CD4-positive, alpha-beta T cell treated with Interleukin-21 for 1 hour (primary cell): ENCODE results near the gene JAZF1.

Source experiments
- DNase-seq: peaks from one replicate; pipeline ENCODE4 v3.0.0-alpha.2; 2020

Gene JAZF1

GRCh38 chr7:28133872-28134271, 46.7 kb downstream of the JAZF1 start:
- no peak for DNase-seq

DNA sequence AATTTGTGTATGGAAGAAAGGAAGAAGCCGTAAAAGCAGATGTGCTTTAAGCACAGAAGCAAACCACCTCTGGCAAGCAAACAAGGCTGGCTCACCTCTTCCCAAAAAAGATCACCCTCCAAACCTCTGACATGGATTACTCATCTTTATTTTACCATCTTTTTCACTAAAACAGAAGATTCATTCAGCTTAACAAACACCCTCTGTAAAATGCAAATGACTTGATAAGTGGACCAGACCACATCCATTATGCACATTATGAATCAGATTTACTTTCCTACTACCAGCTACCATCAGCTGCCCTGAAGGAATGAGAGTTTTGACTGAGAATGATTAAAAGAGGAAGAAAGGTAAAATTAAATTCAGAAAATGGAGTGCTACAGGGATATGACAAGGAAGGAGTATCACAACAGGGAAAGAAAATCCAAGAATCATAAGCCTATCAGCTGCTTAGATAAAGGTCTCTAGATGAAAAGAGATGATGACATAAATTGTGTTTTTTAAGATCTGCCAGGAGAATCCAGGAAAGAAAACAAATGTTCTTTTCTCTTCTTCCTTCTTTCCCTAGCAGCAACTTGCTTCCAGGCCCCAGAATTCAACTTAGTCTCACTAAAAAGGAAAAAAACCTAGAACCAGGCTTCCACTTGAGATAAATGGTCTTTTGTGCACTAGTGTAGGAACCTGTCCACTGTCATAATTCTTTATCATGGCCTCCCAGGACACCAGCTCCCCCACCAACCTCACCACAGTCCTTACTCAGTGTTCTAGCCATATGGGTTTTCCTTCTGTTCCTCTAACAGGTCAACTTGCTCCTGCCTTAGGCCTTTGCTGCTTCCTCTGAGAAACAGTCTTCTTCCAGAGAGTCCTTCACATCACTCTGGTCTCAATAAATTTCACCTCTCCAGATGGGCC, 47.4 kb downstream of the JAZF1 start:
- no peak for DNase-seq

- DNase-seq, result no peak
These were observed 50.3 kb downstream of the JAZF1 start for GRCh38 chr7:28130277-28130676.

DNA sequence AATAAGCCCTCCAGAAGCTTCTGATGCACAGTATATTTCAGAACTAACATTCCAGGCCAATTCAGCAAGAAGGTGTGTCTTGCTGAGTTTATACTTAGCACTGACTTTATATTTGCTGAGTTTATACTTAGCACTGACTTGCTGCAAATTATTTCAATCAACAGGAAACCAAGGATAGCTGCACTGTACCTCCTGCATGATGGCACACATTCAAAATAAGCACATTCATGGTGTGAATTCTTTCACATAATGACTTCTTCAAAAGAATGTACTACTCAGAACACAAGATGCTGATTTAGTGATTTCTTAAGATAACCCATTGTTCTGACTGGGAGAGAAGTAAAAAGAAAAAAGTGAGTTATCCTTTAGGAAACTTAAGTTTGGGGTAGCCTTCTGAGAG, 52.0 kb downstream of the JAZF1 start:
- no peak for DNase-seq

- DNase-seq, result no peak
These were observed 54.1 kb downstream of the JAZF1 start for GRCh38 chr7:28126410-28127041.

DNA sequence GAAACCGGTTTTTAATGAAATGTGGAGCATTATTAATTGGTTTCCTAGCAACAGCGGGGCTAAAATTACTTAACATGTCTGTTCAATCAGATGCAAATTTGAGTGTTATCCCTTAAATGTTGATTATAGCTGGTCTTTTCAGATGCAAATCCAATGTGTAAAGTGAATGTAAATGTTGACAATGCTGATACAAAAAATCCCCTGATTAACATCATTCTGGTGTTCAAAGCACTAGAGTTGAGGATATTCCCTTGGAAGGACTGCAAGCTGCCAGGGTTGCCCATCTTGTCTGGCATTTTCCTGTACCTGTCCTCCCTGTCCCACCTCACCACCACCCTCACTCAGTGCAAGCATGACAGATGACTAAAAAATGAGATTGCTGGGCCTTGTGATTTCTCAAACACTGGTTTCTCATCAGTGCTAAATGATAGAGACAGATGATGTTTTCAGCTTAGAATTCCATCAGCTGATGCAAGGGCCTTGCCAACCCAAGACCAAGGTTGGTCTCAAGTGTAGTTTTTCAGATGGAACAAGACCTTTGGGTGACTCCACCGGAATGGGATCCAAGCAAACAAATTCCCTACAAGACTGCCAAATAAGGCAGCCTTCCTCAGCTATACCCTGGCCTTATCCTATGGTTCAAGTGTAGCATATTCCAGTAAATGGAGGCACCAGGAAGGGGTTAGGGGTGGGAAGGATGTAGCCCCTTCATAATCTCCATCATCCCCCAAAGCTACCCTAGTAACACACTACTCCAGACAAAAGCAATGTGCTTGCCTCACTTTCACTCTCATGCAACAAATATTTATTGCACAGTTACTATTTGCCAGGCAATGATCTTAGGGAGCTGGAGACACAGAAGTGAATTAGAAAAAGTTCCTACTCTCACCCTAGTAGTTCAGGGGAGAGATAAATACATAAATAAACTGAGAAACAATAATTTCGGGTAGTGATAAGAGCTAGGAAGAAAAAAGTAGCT, 54.9 kb downstream of the JAZF1 start:
- no peak for DNase-seq

- DNase-seq, result no peak
These were observed 56.2 kb downstream of the JAZF1 start for GRCh38 chr7:28124413-28124812.

DNA sequence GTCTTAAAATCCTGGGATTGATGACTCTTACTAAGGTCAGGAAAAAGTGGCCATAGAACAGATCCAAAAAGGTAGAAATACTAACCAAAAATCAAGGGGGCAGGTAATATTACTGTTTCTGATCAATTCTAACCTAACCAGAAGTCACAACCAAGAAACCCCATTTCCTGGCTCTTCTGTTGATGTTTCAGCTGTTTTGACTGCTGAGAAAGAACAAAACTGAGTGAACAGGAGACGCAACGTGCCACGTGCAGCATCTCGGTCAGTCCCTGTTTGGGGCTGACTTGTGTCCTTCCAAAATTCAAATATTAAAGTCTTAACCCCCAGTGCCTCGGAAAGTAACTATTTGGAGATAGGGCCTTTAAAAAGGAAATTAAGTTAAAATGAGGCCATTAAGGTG, 56.8 kb downstream of the JAZF1 start:
- peak; percentile 6 for DNase-seq

DNA sequence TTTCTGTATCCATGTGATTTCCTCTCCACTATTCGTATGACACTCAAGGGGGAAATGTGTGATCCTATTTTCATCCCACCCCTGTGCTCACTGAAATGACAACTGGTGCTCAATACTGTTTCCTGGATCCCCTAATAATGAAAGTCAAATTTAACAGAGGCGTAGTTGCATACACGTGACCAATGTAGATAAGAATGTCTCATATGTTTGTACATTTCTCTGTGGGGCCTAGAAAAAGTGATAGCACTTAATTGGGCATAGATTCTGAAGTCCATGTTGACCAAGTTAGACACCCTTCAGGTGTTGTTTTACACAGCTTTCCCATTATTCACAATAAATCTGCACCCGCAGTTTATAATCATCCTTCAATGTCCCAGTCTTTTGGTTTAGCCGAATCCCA, 59.1 kb downstream of the JAZF1 start:
- DNase-seq, result no peak

DNA sequence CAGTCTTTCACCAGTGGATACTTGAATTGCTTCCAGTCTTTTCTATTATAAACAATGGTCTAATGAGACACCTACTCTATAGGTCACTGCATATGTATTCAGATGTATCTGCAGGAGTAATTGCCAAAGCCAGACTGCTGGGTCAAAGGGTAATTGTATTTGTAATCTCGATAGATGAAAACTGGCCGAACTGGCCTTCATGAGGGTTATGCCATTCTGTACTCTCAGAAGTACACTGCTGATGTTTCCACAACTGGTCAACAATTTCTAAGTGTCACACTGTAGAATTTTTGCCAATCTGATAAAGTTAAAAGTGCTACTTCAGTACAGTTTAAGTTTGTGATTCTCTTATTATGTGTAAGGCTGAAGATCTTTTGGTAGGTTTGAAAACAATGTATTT, 64.6 kb downstream of the JAZF1 start:
- no peak for DNase-seq

DNA sequence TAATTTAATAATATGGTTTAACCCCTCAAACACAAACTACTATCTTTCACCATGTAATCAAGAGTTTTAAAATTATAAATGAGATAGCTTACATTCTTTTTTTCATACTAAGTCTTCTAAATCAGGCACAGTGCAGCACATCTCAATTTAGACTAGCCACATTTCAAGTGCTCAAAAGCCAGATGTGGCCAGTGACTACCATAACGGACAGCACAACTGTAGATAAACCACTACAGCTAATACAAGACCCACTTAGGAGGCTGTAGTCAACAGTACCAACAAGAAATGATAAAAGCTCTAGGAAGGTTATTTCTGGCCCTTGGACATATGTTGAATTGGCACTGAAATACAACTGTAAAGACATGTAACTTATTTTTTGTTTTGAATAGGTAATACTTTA, 65.3 kb downstream of the JAZF1 start:
- DNase-seq, result no peak

DNA sequence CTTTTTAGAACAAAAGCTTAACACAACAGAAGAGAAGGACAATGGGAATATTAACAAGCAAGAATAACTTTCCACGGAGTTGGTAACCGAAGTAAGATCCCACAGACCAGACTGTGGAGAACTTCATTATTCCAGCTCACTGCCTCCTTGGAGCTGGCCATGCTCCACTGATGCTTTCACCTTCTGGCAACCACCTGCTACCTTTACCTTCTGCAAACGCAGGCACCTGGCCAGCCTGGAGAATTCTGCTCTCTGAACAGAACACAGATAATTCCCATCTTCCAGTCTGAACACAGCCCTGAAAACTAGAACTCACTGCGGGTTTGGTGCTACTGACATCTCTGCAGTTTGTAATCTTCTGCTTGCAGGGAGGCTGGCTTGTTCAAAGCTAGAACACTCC, 66.5 kb downstream of the JAZF1 start:
- DNase-seq, result no peak

GRCh38 chr7:28112883-28113540, 67.6 kb downstream of the JAZF1 start:
- DNase-seq, result no peak

DNA sequence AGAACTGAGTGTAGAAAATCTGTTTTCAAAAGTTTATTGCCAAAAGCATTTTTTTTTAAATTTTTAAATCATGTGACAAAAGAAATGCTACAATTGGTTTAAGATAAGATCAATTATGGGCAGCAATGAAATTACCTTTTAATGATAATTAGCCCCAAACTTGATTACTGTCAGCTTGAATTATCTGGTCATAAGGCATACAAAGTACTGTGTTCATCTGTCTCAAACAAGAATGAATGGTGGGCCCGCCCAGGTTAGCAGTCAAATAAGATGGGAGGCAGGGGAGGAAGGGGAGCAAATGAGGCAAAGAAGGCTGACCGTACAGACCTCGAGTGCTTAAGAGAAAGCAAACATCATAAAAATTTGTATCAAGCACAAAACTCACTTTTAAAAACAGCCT, 68.1 kb downstream of the JAZF1 start:
- DNase-seq, result no peak

DNA sequence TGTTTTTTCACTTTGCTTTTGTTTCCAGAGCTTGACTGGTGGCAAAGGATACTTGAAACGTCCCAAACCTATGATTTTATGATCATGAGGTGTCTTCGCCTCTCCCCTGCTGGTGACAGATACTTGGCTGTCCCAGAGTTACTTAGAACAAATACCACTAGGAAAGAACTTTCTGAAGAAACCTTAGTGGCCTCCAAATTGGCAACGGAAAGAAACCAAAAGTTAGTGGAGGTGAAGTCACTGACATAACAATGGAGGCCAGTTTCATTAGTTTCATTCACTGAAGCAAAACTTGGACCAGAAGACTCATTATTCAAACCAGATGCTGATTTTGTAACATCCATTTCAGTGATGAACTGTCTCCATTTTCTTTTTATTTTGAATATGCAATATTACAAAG, 68.6 kb downstream of the JAZF1 start:
- no peak for DNase-seq

GRCh38 chr7:28110427-28111012, 70.1 kb downstream of the JAZF1 start:
- no peak for DNase-seq

DNA sequence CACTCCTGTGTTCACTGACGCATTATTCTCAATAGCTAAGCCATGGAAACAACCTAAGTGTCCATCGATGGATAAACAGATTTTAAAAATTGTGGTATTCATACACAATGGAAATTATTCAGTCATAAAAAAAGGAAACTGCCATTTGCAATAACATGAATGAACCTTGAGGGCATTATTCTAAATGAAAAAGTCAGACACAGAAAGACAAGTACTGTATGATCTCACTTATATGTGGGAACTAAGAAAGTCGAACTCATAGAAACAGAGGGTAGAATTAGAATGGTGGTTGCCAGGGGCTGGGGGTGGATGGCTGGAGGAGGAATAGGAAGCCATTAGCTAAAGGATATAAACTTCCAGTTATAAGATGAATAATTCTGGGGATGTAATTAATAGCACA, 71.8 kb downstream of the JAZF1 start:
- DNase-seq, result no peak

- no peak for DNase-seq
These were observed 72.6 kb downstream of the JAZF1 start for GRCh38 chr7:28107960-28108359.

GRCh38 chr7:28106321-28106829, 74.2 kb downstream of the JAZF1 start:
- DNase-seq, result no peak

GRCh38 chr7:28105234-28105633, 75.4 kb downstream of the JAZF1 start:
- DNase-seq, result no peak

DNA sequence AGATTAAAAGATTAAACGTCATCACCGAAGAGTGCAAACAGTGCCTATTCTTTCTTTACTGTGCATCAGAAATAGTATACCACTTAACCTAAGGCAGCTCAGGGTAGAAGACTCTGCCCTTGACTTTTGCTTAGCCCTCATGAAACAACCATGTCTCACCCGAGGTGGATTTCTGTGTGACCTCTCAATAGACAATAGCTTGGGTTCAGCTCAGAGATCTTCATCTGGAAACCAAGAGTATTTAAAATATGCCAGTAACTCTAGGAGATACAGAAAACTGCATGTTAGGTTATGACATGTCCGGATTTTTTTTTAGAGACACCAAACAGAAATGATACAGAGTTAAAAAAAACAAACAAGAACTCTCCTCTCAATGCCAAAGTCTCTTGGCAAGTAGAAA, 75.8 kb downstream of the JAZF1 start:
- no peak for DNase-seq

DNA sequence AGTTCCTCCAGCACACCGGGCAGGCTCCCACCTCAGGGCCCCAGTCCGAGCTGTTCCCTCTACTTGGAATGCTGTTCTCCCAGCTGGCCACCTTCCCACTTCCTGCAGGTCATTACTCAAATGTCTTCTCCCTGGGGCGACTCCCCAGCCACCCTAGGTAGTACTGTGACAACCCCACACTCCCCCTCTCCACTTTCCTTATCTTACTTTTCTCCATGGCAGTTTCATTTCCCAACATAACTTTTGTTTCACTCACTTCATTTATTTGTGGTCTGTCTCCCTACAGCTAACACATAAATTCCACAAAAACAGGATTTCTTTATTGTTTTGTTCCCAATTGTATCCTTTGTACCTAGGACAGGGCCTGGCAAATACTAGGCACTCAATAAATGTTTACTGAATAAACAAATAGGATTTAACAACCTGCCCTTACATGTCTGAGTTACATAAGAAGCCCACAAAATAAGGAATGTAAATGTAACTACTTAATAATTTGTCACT, 76.5 kb downstream of the JAZF1 start:
- DNase-seq, result no peak
